IMR-90 (cell line): ENCODE measurements around the gene HECTD1. TPM values are rescaled to one million over a fixed set of nuclear protein-coding genes. Genes with fewer than 3 reads are reported as not detected.

ENCODE experiments used
- ATAC-seq: fragments of 200-7000 bp; cut with Tn5 transposase; 2 replicates; pipeline ENCODE4 v1.9.1; 2020; ENCODE audit warnings: low read depth, mild to moderate bottlenecking, moderate library complexity
- BruUV-seq: library from RNA; stranded (reverse); fragments of 400-500 nt; replicated peaks from 2 replicates; lab custom pipeline; 2021; lab: Mats Ljungman, UMichigan
- CTCF ChIA-PET: fragments of 300-600 bp; formaldehyde crosslinking; extraction: SDS; loops from one replicate; lab custom pipeline; 2021; ENCODE audit warnings: antibody characterized with exemption; lab: Yijun Ruan, JAX
- POLR2A ChIA-PET: fragments of 300-600 bp; sonication (Branson Sonifier 250); formaldehyde crosslinking; loops from one replicate; lab custom pipeline; 2022; ENCODE audit warnings: antibody characterized with exemption; ENCODE audit not compliant: unreplicated experiment; lab: Charles Lee
- DNase-seq: peaks from one replicate; pipeline ENCODE4 v3.0.0; 2013
- H2AFZ ChIP-seq: replicated peaks from 2 replicates; pipeline ENCODE3; 2013; ENCODE audit warnings: low read length, mild to moderate bottlenecking; ENCODE audit not compliant: poor library complexity
- H2AK5ac ChIP-seq: 2 replicates; pipeline ENCODE4 v1.6.1; 2013; ENCODE audit warnings: low read depth, low read length, inconsistent platforms
- H2AK9ac ChIP-seq: replicated peaks from 2 replicates; pipeline ENCODE3; 2013; ENCODE audit warnings: mild to moderate bottlenecking, low read depth, low read length, moderate library complexity; ENCODE audit not compliant: poor library complexity
- H2BK120ac ChIP-seq: 2 replicates; pipeline ENCODE4 v1.6.1; 2013; ENCODE audit warnings: low read depth, low read length, inconsistent platforms
- H2BK15ac ChIP-seq: 3 replicates; pipeline ENCODE4 v1.6.1; 2013; ENCODE audit warnings: low read depth, low read length, inconsistent platforms
- H2BK20ac ChIP-seq: 2 replicates; pipeline ENCODE4 v1.6.1; 2013; ENCODE audit warnings: low read depth, mild to moderate bottlenecking, inconsistent platforms, low read length, moderate library complexity
- H2BK5ac ChIP-seq: 2 replicates; pipeline ENCODE4 v1.6.1; 2013; ENCODE audit warnings: mild to moderate bottlenecking, low read depth, low read length, inconsistent platforms; ENCODE audit not compliant: poor library complexity, severe bottlenecking
- H3K14ac ChIP-seq: replicated peaks from 2 replicates; pipeline ENCODE4 v1.6.1; 2013; ENCODE audit warnings: low read depth, low read length, inconsistent platforms
- H3K18ac ChIP-seq: 2 replicates; pipeline ENCODE4 v1.6.1; 2013; ENCODE audit warnings: low read depth, low read length, control low read depth
- H3K23ac ChIP-seq: 2 replicates; pipeline ENCODE4 v1.6.1; 2013; ENCODE audit warnings: low read depth, low read length, inconsistent platforms
- H3K27ac ChIP-seq: 2 replicates; pipeline ENCODE4 v1.5.1; 2013; ENCODE audit warnings: mild to moderate bottlenecking, control low read depth, low read length; ENCODE audit not compliant: insufficient read depth
- H3K27me3 ChIP-seq: 2 replicates; pipeline ENCODE4 v1.6.1; 2013; ENCODE audit warnings: low read length; ENCODE audit not compliant: control insufficient read depth, insufficient read depth
- H3K36me3 ChIP-seq: 2 replicates; pipeline ENCODE4 v1.6.1; 2013; ENCODE audit warnings: low read length, mixed read lengths; ENCODE audit not compliant: control insufficient read depth, insufficient read depth
- H3K4ac ChIP-seq: 2 replicates; pipeline ENCODE4 v1.6.1; 2013; ENCODE audit warnings: low read depth, low read length, inconsistent platforms
- H3K4me1 ChIP-seq: 2 replicates; pipeline ENCODE4 v1.6.1; 2013; ENCODE audit warnings: low read length, mixed read lengths; ENCODE audit not compliant: control insufficient read depth, insufficient read depth
- H3K4me2 ChIP-seq: 2 replicates; pipeline ENCODE4 v1.6.1; 2013; ENCODE audit warnings: low read depth, mild to moderate bottlenecking, control low read depth, low read length, moderate library complexity
- H3K4me3 ChIP-seq: 2 replicates; pipeline ENCODE4 v1.5.1; 2013; ENCODE audit warnings: low read depth, mild to moderate bottlenecking, control low read depth, low read length, moderate library complexity; ENCODE audit not compliant: insufficient read depth
- H3K56ac ChIP-seq: 2 replicates; pipeline ENCODE4 v1.6.1; 2013; ENCODE audit warnings: low read length, inconsistent platforms; ENCODE audit not compliant: insufficient read depth; ENCODE audit errors: extremely low read depth
- H3K79me1 ChIP-seq, 2 experiments: 2 replicates each; pipeline ENCODE4 v1.6.1; 2013; ENCODE audit warnings: low read length in 2 of 2, inconsistent platforms in 1 of 2, low read depth in 1 of 2
- H3K9ac ChIP-seq: 2 replicates; pipeline ENCODE4 v1.6.1; 2013; ENCODE audit warnings: low read depth, low read length, control low read depth
- H3K9me1 ChIP-seq: 2 replicates; pipeline ENCODE4 v1.6.1; 2013; ENCODE audit warnings: low read length, inconsistent platforms; ENCODE audit not compliant: insufficient read depth
- H3K9me3 ChIP-seq: 2 replicates; pipeline ENCODE4 v1.6.1; 2013; ENCODE audit warnings: low read length; ENCODE audit not compliant: control insufficient read depth, insufficient read depth
- H4K20me1 ChIP-seq: 2 replicates; pipeline ENCODE4 v1.6.1; 2013; ENCODE audit warnings: low read length, inconsistent platforms; ENCODE audit not compliant: insufficient read depth
- H4K5ac ChIP-seq: 2 replicates; pipeline ENCODE4 v1.6.1; 2013; ENCODE audit warnings: mild to moderate bottlenecking, low read depth, low read length, control low read depth
- H4K8ac ChIP-seq, 2 experiments: 2 replicates each; pipeline ENCODE4 v1.6.1; 2013; ENCODE audit warnings: low read depth in 2 of 2, low read length in 2 of 2, control low read depth in 1 of 2, inconsistent platforms in 1 of 2
- H4K91ac ChIP-seq: 2 replicates; pipeline ENCODE4 v1.6.1; 2013; ENCODE audit warnings: low read depth, low read length, inconsistent platforms; ENCODE audit not compliant: insufficient read depth
- BHLHE40 ChIP-seq: fragments of 150-350 bp; IDR thresholded peaks from 2 replicates; pipeline ENCODE4 v1.6.1; 2016; ENCODE audit warnings: mild to moderate bottlenecking, low read depth, low read length
- CEBPB ChIP-seq: IDR thresholded peaks from 2 replicates; pipeline ENCODE4 v1.6.1; 2012; ENCODE audit warnings: low read depth, low read length, improper control_type of control experiment
- MXI1 ChIP-seq: IDR thresholded peaks from 2 replicates; pipeline ENCODE4 v1.6.1; 2012; ENCODE audit warnings: low read depth, mild to moderate bottlenecking, low read length, moderate library complexity, borderline replicate concordance
- NFE2L2 ChIP-seq: fragments of 150-350 bp; IDR thresholded peaks from 2 replicates; pipeline ENCODE4 v1.6.1; 2016; ENCODE audit warnings: low read depth, mild to moderate bottlenecking, low read length
- RCOR1 ChIP-seq: IDR thresholded peaks from 2 replicates; pipeline ENCODE4 v1.6.1; 2012; ENCODE audit warnings: mild to moderate bottlenecking, low read length, improper control_type of control experiment; ENCODE audit not compliant: insufficient replicate concordance
- WGBS, 2 experiments: methylation state at CpG; one replicate each; pipeline versions ENCODE4 v1.1.5 to v1.1.7; 2013; ENCODE audit warnings: missing lambda C conversion rate in 2 of 2; ENCODE audit not compliant: insufficient read length in 1 of 2; ENCODE audit errors: extremely low coverage in 2 of 2; 5-methylcytosine and 5-hydroxymethylcytosine counted together
- dilution Hi-C: fragments of 300-500 bp; cut with HindIII; formaldehyde crosslinking; loops from one replicate; pipeline ENCODE4 v1.14.3; 2018; ENCODE audit warnings: low sequenced_read_pairs; ENCODE audit not compliant: unreplicated experiment
- in situ Hi-C: fragments of 300-500 bp; cut with MboI; formaldehyde crosslinking; loops from 3 replicates; pipeline ENCODE4 v1.14.3; 2019; ENCODE audit warnings: low sequenced_read_pairs, inconsistent platforms, mixed read lengths
- intact Hi-C: fragments of 100-400 bp; cut with micrococcal nuclease; formaldehyde crosslinking; loops from 2 replicates; pipeline ENCODE4 v1.10.0; 2022
- polyA plus RNA-seq, 3 experiments: library from polyadenylated mRNA; depleted of rRNA; stranded (reverse); fragments of >200 nt; gene quantifications; 2 replicates each; pipeline ENCODE4 v1.2.3, GENCODE V29; 2012; ENCODE audit warnings: low replicate concordance in 1 of 3
- total RNA-seq: library from RNA; depleted of rRNA; stranded (reverse); fragments of >200 nt; gene quantifications from 2 replicates; pipeline ENCODE4 v1.2.3, GENCODE V29; 2012
- TF ChIP-seq, protein P1 (sequence below): conservative IDR thresholded peaks from 2 replicates; pipeline ENCODE4 v1.5.1; 2012; ENCODE audit warnings: mild to moderate bottlenecking, low read depth, low read length, improper control_type of control experiment

Gene HECTD1
- total and polyA plus RNA-seq, 2 of the 4 experiments (the other 2 are of a cell fraction) = 48.5 to 228 TPM

DNA sequence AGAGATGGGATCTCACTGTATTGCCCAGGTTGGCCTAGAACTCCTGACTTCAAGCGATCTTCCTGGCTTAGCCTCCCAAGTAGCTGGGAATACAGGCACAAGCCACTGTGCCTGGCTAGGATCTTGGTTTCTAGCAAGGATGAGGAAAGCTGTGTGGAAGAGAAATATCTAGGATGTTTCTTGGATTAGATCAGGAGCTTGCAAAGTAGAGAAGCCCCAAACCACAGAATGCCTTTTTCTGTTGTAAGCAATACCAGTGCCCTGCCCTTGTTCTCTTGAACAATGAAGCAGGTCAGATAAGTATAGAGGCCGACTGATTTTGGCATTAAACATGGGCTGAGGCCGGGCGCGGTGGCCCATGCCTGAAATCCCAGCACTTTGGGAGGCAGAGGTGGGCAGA is 137.2 kb downstream of the HECTD1 start:
- no peak overlapping the region for H3K23ac ChIP-seq
- BruUV-seq = no TSS peak
- peak overlapping the region; percentile 51 for H2AFZ ChIP-seq
- dilution Hi-C loops (no loop called here), in situ Hi-C loops (no loop called here), intact Hi-C loops (no loop called here)
- peak overlapping the region; percentile 60; the same call in 1 of the 2 replicates for H3K27ac ChIP-seq
- peak overlapping the region in 1 of 2 experiments; percentile 66; a peak in 2 of 4 replicates for H4K8ac ChIP-seq
- H4K5ac ChIP-seq = no peak overlapping the region; the same call in 1 of the 2 replicates
- no peaks in the 10 kb centered on the region; the same call in 1 of the 2 replicates for H3K9me1 ChIP-seq
- H4K91ac ChIP-seq = peak overlapping the region; percentile 20; the same call in 1 of the 2 replicates
- peaks cover 2% of the 10 kb centered on the region; the same call in 1 of the 2 replicates for H3K36me3 ChIP-seq
- H2BK120ac ChIP-seq = peak overlapping the region; percentile 80
- H3K4me2 ChIP-seq = no peak overlapping the region
- H3K14ac ChIP-seq = no peak overlapping the region
- peak overlapping the region; percentile 29; the same call in 1 of the 2 replicates for H2AK5ac ChIP-seq
- H3K79me1 ChIP-seq = no peaks in the 10 kb centered on the region
- H3K4ac ChIP-seq = peak overlapping the region; percentile 41
- DNase-seq (peak; percentile 93), ATAC-seq (peak; percentile 91)
- H3K9me3 ChIP-seq = no peaks in the 10 kb centered on the region
- H3K4me3 ChIP-seq = no peak overlapping the region
- no peaks in the 10 kb centered on the region for H3K4me1 ChIP-seq
- no CpG with 5 or more reads among the region's 5 CpGs for WGBS, 2 experiments
- H2BK5ac ChIP-seq = peak overlapping the region; percentile 61
- H3K27me3 ChIP-seq = no peaks in the 10 kb centered on the region
- TF ChIP-seq, protein P1, sequence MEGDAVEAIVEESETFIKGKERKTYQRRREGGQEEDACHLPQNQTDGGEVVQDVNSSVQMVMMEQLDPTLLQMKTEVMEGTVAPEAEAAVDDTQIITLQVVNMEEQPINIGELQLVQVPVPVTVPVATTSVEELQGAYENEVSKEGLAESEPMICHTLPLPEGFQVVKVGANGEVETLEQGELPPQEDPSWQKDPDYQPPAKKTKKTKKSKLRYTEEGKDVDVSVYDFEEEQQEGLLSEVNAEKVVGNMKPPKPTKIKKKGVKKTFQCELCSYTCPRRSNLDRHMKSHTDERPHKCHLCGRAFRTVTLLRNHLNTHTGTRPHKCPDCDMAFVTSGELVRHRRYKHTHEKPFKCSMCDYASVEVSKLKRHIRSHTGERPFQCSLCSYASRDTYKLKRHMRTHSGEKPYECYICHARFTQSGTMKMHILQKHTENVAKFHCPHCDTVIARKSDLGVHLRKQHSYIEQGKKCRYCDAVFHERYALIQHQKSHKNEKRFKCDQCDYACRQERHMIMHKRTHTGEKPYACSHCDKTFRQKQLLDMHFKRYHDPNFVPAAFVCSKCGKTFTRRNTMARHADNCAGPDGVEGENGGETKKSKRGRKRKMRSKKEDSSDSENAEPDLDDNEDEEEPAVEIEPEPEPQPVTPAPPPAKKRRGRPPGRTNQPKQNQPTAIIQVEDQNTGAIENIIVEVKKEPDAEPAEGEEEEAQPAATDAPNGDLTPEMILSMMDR = no peak
- peak; percentile 60 for TF ChIP-seq CEBPB
- TF ChIP-seq BHLHE40 = no peak
- no peak for TF ChIP-seq NFE2L2
- TF ChIP-seq RCOR1 = peak; percentile 83
- no peak for TF ChIP-seq MXI1
- peak overlapping the region; percentile 76 for H3K18ac ChIP-seq
- H2BK15ac ChIP-seq = peak overlapping the region; percentile 36; the same call in 1 of the 3 replicates
- H4K20me1 ChIP-seq = no peaks in the 10 kb centered on the region
- H2BK20ac ChIP-seq = peak overlapping the region; percentile 47; the same call in 1 of the 2 replicates
- CTCF ChIA-PET = no interaction called here
- peak overlapping the region; percentile 52 for H2AK9ac ChIP-seq
- no peak overlapping the region for H3K56ac ChIP-seq
- H3K9ac ChIP-seq = no peak overlapping the region
- POLR2A ChIA-PET = interaction anchor here (0.6 kb wide), 1 partner anchor 30 kb away, joined by 5 read pairs; no protein-coding TSS in a partner anchor
